HG02759 (cell line): Measurements from ENCODE around the gene STOML1.
A peak's percentile ranks its signal among the peaks of the same experiment; 100 is the strongest.

ENCODE experiments used
- ATAC-seq: cut with Tn5 transposase; IDR thresholded peaks from one replicate; pipeline ENCODE4 v1.9.1; 2021; ENCODE audit warnings: mild to moderate bottlenecking, moderate library complexity; ENCODE audit not compliant: unreplicated experiment

Gene STOML1

DNA sequence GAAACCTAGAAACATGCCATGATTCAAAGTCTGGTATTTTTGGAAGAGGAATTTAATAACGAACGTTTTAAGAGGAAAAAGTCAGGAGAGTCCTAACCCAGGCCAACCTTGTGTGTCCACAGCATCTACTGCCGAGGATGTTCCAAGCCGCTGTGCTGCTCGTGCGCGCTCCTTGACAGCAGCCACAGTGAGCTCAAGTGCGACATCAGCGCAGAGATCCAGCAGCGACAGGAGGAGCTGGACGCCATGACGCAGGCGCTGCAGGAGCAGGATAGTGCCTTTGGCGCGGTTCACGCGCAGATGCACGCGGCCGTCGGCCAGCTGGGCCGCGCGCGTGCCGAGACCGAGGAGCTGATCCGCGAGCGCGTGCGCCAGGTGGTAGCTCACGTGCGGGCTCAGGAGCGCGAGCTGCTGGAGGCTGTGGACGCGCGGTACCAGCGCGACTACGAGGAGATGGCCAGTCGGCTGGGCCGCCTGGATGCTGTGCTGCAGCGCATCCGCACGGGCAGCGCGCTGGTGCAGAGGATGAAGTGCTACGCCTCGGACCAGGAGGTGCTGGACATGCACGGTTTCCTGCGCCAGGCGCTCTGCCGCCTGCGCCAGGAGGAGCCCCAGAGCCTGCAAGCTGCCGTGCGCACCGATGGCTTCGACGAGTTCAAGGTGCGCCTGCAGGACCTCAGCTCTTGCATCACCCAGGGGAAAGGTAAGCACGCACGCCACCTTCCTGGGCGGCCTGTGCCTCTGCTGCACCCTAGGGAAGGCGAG, 30.8 kb upstream of the STOML1 start:
- ATAC-seq = no peak

DNA sequence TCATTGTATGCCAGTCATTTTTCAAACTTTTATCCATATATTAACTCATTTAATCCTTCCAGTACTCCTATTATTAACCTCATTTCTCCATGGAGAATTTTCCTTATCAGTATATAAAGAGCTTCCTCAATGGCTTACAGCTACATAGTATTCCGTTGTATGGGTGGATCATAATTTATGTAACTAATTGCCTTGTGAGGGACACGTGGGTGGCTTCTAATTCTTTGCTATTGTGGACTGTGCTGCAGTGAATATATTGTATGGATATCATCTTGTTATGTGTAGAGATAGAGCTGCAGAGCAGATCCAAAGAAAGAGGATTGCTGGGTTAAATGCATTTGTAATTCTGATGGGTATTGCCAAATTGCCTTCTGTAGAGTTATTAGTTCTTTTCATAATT, 27.6 kb upstream of the STOML1 start:
- no peak for ATAC-seq

DNA sequence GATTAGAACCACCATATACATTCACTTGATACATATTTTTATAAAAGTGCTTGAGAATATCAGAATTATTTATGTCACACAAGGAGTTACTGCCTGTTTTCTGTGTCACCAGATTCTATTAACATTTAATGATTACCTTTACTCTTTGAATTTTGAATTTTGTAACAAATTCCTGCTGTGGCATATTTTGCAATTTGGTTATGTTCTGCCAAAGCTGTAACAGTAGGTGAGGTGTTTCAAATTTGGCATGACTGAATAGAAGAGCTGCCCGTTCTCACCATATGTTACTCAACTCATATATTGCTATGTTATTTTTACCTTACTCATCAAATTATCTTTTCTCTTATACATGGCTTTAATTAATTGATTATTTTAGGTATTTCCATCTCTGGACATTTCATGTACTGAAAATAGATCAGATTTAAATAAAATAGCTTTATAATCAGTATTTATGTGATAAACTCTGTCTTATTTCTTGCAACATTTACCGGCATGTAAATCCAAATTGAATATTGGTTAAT, 21.3 kb upstream of the STOML1 start:
- no peak for ATAC-seq

DNA sequence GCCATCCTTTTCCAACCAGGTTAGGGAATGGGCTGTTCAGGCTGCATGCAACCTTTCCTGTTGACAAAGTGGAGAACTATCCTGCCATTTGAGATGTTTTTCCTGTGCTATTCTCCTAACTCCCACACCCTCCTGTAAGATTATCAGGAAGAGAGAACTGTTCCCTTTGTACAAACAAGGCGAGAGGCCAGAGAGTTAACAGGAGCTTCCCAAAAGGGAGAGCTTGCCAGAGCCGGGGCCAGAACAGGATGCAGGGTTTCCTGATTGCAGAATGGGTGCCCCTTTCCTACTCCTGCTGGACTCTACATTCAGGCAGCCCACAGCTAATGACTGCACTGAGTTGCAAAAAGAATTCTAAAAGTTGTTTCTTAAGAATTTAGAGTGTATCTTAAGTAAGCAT, 19.5 kb upstream of the STOML1 start:
- no peak for ATAC-seq

GRCh38 chr15:74010929-74011540, 18.9 kb upstream of the STOML1 start:
- no peak for ATAC-seq

- no peak for ATAC-seq
These were observed 16.8 kb upstream of the STOML1 start for GRCh38 chr15:74008901-74009300.

DNA sequence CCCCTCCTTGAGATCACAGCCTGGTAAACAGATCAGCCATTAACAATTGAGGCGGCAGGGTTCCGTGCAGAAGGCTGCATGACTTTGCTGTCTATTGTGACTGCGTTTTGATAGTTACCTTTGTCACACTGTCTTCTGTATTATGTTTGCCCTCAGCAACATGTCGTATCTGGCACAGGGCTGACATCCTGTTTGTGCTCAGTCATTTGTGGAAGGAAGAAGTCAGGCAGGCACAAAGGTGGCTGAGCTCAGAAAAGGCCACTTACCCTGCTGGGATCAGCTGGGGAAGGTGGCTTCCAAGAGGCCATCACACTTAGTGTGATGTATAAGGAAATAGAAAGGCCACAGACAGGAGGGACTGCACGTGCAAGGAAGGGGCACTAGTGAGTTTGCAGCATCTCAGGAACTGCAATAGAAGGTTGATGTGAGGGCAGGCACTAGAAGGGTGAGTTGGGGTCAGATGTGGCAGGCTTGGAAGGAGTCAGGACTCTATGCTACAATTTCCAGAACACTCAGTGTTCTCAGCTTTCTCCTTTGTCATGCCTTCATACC, 15.8 kb upstream of the STOML1 start:
- ATAC-seq = no peak

DNA sequence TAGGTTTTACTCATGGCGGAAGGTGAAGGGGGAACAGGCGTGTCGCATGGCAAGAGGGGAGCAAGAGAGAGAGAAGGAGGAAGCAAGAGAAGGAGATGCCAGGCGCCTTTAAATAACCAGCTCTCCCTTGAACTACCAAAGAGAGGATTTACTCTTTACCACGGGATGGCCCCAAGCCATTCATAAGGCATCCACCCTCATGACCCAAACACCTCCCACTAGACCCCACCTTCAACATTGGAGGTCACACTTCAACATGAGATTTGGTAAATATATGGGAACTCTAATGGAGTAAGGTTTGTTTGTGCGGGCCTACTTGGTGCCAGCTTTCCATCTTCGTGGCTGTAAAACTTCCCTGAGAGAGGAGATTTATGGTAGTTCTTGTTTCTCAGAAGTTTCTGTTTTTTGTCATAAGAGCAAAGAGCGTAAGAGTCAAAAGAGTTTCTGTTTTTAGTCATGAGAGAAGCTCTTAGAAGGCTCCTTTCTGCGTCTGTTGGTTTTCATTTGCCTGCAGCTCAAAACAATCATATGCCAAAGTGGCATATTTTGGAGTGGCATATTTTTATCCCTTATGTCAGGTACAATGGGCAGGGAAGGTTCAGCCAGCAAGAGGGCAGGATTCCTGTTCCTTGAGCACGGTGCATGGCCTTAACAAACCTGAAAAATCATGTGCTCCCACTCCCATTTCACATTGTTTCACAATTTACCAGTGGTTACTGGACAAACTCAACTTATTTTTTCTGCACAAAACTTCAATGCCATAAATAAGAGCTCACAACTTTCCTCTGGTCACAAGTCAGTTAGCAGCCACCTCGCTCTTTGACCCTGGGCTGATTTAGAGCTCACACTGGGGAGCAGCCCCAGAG, 14.9 kb upstream of the STOML1 start:
- ATAC-seq = no peak

GRCh38 chr15:73997986-73998385, 5.9 kb upstream of the STOML1 start:
- ATAC-seq = no peak

DNA sequence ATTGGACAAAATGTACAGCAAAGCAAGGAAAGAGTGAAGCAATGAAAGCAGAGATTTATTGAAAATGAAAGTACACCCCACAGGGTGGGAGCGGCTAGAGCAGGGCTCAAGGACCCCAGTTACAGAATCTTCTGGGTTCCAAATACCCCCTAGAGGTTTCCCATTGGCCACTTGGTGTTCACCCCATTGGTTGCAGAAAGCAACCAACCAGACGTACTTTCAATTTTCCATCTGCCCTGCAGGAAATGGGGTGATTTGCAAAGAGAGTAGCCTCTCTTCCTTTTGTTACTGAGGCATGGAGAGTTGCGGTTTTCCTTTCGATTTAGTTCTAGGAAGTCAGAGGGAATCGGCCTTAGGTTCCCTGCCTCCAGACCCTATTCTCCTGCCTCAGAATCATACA, 4.8 kb upstream of the STOML1 start:
- no peak for ATAC-seq

DNA sequence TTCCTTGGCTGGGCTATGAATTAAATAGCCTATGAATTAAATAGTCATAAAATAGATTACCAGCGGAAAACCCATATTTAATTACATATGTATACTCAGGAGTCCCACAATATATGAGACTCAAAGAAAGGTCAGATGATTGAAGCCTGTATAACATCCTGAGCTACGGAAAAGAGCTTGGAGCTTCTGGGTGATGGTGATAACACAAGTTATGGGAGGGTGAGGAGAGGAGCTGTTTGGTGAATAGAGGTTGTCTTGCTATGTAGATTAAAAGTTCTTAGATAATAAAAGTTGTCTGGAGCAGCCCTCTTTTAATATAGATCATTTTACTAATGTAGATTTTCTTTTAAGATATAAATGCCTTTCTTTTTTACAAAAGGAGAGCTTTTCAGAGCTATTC, 4.2 kb upstream of the STOML1 start:
- no peak for ATAC-seq

DNA sequence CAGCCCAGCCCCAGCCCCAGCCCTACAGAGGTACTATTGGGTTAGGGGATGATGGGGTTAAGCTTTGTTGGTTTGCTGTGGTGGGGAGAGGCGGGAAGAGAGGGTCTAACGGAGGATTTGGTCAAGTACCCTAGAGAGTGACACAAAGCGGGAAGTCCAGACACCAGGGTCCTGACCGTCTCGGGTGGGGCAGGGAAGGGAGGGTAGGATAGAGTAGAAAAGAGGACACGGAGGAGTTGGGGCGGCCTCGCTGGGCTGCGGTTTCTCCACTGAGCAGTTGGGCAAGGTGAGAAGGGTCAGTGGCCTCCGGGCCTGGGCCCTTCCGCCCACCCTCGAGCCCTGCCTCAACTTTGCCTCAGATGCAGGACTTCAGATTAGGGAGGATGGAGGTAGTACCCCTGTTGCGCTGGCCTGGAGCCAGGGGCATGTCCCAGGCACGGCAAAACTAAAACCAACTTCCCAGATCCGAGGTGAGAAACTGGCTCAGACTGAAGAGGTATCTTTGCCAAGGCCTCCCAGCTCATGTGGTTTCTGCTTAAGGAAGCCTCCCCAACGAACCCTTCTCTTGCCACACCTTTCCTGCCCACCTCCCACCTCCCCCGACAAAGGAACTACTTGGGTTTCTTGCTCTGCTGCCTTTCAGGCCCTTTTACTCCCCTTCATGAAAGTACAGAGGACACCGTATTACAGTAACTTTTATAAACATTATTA, 3.0 kb upstream of the STOML1 start:
- no peak for ATAC-seq

- ATAC-seq = peak; percentile 72
These were observed 2.4 kb upstream of the STOML1 start, which contains the start of gene PML for GRCh38 chr15:73994413-73994883. Gene PML, plus strand, starts transcription at chr15:73994716. Its CDS starts 97 bp downstream, at chr15:73994813.

- no peak for ATAC-seq
These were observed 1.3 kb upstream of the STOML1 start for GRCh38 chr15:73993211-73993994.

DNA sequence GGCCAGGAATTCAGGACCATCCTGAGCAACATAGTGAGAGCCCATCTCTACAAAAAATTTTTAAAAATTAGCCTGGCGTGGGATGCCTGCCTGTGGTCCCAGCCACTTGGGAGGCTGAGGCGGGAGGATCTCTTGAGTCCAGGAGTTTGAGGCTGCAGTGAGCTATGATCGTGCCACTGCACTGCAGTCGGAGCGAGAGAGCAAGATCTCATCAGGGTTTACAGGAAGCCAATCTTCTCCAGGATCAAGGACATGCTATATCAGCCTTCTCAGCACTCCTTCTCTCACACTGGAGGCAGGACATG, 451 bp upstream of the STOML1 start:
- no peak for ATAC-seq

- no peak for ATAC-seq
These were observed 835 bp downstream of the STOML1 start for GRCh38 chr15:73991260-73991659.

DNA sequence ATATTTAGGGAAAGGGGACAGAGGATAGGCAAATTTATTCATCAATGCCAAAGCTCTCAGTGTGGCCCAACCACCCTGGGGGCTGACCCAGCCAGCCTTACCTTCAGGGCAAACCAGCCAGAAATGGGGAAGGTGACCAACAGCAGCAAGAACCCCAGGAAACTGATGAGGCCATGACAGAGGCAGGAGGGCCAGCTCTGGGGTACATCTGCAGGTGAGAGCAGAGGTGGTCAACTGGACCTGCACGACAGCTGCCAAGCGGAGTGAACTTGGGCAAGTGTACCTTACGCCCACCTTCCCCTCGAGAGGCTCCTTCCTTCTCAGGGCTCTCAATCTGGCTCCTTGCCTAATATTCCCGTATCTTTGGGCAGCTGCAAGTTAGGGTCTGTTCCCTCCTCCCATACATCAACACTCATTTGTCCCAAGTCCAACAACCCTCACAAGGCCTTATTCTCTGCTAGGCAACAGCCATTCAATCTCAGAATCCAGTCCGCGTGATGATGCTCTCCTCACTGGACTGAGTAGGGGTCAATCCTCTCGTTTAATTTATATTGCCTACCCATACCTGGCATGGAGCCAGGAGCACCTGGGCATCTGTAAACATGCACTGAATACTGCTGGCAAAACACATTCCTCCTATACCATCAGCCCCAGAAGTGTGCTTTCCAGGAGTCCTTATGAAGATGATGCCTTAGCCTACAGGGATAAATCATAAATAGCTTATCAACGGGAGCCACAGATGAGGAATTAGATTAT, 1.7 kb downstream of the STOML1 start:
- ATAC-seq = no peak

GRCh38 chr15:73989001-73989798, 2.9 kb downstream of the STOML1 start:
- ATAC-seq = no peak
